ENCODE data around the gene MPPED2.

DNA sequence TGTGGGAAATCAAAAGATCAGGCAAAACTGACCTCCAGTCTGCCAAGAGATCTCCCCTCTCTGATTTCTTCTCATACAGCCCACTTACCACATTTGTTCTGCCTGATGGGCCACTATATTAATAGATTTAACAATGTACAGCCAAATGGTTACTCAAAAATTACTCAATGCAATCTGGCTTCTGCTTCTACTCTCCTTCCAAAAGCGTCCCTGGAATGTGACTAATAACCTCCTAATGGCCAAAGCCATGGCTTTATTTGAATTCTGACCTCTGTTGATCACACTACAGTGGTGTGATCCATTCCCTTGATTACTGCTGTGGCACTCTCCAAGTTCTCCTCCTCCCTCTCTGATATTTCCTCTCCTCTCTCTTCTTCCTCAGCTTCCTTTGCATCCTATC, 86.2 kb downstream of the MPPED2 start:
- TF ChIP-seq GATA2 (IDR thresholded peaks at IDR 0.05; ENCODE audit: low read depth, low read length) (no peak), GATA3 (IDR thresholded peaks at IDR 0.05; ENCODE audit: low read depth, low read length) (no peak)

Data from SH-SY5Y (cell line).